ENCODE data around the gene DHX32. TPM values are rescaled to one million over a fixed set of nuclear protein-coding genes. Genes with fewer than 3 reads are reported as not detected.

The DHX32 gene
- total and polyA plus RNA-seq, 3 donors from 2014 or later = 42.2 to 64.0 (median 60.2) TPM

- Histone ChIP-seq H3K27ac (no peak overlapping the region), H3K36me3 (ENCODE audit: low read depth, missing control alignments) (no peaks in the 10 kb centered on the region), H3K27me3 (no peaks in the 10 kb centered on the region), H3K4me1 (peaks cover 25% of the 10 kb centered on the region), H3K4me3 (no peak overlapping the region), H3K9me3 (no peaks in the 10 kb centered on the region)
- WGBS, 2 donors = 87 to 88% methylated on average over 3 of the region's 3 CpGs
- TF ChIP-seq, protein P1, sequence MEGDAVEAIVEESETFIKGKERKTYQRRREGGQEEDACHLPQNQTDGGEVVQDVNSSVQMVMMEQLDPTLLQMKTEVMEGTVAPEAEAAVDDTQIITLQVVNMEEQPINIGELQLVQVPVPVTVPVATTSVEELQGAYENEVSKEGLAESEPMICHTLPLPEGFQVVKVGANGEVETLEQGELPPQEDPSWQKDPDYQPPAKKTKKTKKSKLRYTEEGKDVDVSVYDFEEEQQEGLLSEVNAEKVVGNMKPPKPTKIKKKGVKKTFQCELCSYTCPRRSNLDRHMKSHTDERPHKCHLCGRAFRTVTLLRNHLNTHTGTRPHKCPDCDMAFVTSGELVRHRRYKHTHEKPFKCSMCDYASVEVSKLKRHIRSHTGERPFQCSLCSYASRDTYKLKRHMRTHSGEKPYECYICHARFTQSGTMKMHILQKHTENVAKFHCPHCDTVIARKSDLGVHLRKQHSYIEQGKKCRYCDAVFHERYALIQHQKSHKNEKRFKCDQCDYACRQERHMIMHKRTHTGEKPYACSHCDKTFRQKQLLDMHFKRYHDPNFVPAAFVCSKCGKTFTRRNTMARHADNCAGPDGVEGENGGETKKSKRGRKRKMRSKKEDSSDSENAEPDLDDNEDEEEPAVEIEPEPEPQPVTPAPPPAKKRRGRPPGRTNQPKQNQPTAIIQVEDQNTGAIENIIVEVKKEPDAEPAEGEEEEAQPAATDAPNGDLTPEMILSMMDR (IDR thresholded peaks at IDR 0.05) = no peak
- TF ChIP-seq POLR2A (IDR thresholded peaks at IDR 0.05) = no peak
- intact Hi-C loops (cut with DNase I; ENCODE audit: low total_unique reads) = no loop called here
- DNase-seq = no peak
Observed at GRCh38 chr10:125840955-125841354, 40.1 kb downstream of the DHX32 start.

GRCh38 chr10:125840406-125840805 lies 40.7 kb downstream of the DHX32 start:
- intact Hi-C loops (cut with DNase I; ENCODE audit: low total_unique reads) = no loop called here
- Histone ChIP-seq H3K36me3 (ENCODE audit: low read depth, missing control alignments) (no peaks in the 10 kb centered on the region), H3K27ac (no peak overlapping the region), H3K27me3 (no peaks in the 10 kb centered on the region), H3K4me1 (peaks cover 20% of the 10 kb centered on the region), H3K9me3 (no peaks in the 10 kb centered on the region), H3K4me3 (no peak overlapping the region)
- TF ChIP-seq, protein P1 (IDR thresholded peaks at IDR 0.05) = no peak
- no peak for TF ChIP-seq POLR2A (IDR thresholded peaks at IDR 0.05)
- DNase-seq = no peak
- 93 to 100% methylated on average over 3 to 9 of the region's 9 CpGs for WGBS, 2 donors

- TF ChIP-seq, protein P1 (IDR thresholded peaks at IDR 0.05) = no peak
- TF ChIP-seq POLR2A (IDR thresholded peaks at IDR 0.05) = no peak
- H3K36me3 ChIP-seq (ENCODE audit: low read depth, missing control alignments) = no peaks in the 10 kb centered on the region
- H3K27ac ChIP-seq = no peak overlapping the region
- no peak overlapping the region for H3K4me3 ChIP-seq
- DNase-seq = no peak
- H3K27me3 ChIP-seq = no peaks in the 10 kb centered on the region
- 88 to 92% methylated on average over 9 of the region's 9 CpGs for WGBS, 2 donors
- no peaks in the 10 kb centered on the region for H3K9me3 ChIP-seq
- peaks cover 6% of the 10 kb centered on the region for H3K4me1 ChIP-seq
- intact Hi-C loops (cut with DNase I; ENCODE audit: low total_unique reads) = no loop called here
Observed at GRCh38 chr10:125838802-125839575, 42.1 kb downstream of the DHX32 start.

- H3K4me3 ChIP-seq = no peak overlapping the region
- TF ChIP-seq, protein P1 (IDR thresholded peaks at IDR 0.05) = no peak
- TF ChIP-seq POLR2A (IDR thresholded peaks at IDR 0.05) = no peak
- WGBS, 2 donors = 80 to 83% methylated on average over 2 of the region's 2 CpGs
Observed at GRCh38 chr10:125836746-125837145, 44.3 kb downstream of the DHX32 start.

GRCh38 chr10:125828311-125828710 lies 52.8 kb downstream of the DHX32 start:
- Histone ChIP-seq H3K27me3 (no peaks in the 10 kb centered on the region), H3K4me3 (no peak overlapping the region), H3K36me3 (ENCODE audit: low read depth, missing control alignments) (no peaks in the 10 kb centered on the region), H3K9me3 (no peaks in the 10 kb centered on the region), H3K27ac (no peak overlapping the region), H3K4me1 (peaks cover 10% of the 10 kb centered on the region)
- no peak for TF ChIP-seq POLR2A (IDR thresholded peaks at IDR 0.05)
- TF ChIP-seq, protein P1 (IDR thresholded peaks at IDR 0.05) = no peak
- intact Hi-C loops (cut with DNase I; ENCODE audit: low total_unique reads) = no loop called here
- 91 to 92% methylated on average over 5 of the region's 5 CpGs for WGBS, 2 donors
- DNase-seq = no peak

More at GRCh38 chr10:125836746-125837145, 44.3 kb downstream of the DHX32 start:
- no peak overlapping the region for H3K27ac ChIP-seq
- no peaks in the 10 kb centered on the region for H3K27me3 ChIP-seq
- no peak for DNase-seq
- no peaks in the 10 kb centered on the region for H3K4me1 ChIP-seq
- no peaks in the 10 kb centered on the region for H3K9me3 ChIP-seq
- intact Hi-C loops (cut with DNase I; ENCODE audit: low total_unique reads) = no loop called here
- no peaks in the 10 kb centered on the region for H3K36me3 ChIP-seq (ENCODE audit: low read depth, missing control alignments)
